Measurements from ENCODE around the gene PPP1R13B. TPM values are rescaled to one million over a fixed set of nuclear protein-coding genes. Genes with fewer than 3 reads are reported as not detected.

The PPP1R13B gene
- total RNA-seq, 1 experiment from 2014 or later: 26.5 TPM

GRCh38 chr14:103894723-103895059, 47.3 kb upstream of the PPP1R13B start:
- no peak overlapping the region for H3K4me2 ChIP-seq
- intact Hi-C loops (cut with micrococcal nuclease; ENCODE audit: unreplicated experiment): no loop called here
- no peaks in the 10 kb centered on the region for H3K79me2 ChIP-seq (ENCODE audit: low read depth)
- H3K9me3 ChIP-seq (ENCODE audit: insufficient read depth, low read depth): no peaks in the 10 kb centered on the region
- POLR2A ChIA-PET (ENCODE audit: unreplicated experiment): no interaction called here
- TF ChIP-seq CTCF (conservative IDR thresholded peaks at IDR 0.05) (no peak), EZH2 (IDR thresholded peaks at IDR 0.05; ENCODE audit: low read depth) (no peak)
- H3K36me3 ChIP-seq (ENCODE audit: low read depth): no peaks in the 10 kb centered on the region
- no peaks in the 10 kb centered on the region for H3K27me3 ChIP-seq (ENCODE audit: insufficient read depth, low read depth)
- no peak overlapping the region for H3K4me3 ChIP-seq
- no TSS peak for BruUV-seq (replicated peaks)
- no peaks in the 10 kb centered on the region for H3K9me2 ChIP-seq (ENCODE audit: insufficient read depth)
- no peak overlapping the region for H3K27ac ChIP-seq
- CTCF ChIA-PET: no interaction called here
- no peak overlapping the region for H2AFZ ChIP-seq
- no peak for DNase-seq
- peaks cover 12% of the 10 kb centered on the region for H3K4me1 ChIP-seq (replicated peaks; ENCODE audit: insufficient read depth)
- no peaks in the 10 kb centered on the region for H4K20me1 ChIP-seq (ENCODE audit: insufficient read depth)
- no peaks in the 10 kb centered on the region for H3F3A ChIP-seq (ENCODE audit: insufficient read depth, low read depth)

DNA sequence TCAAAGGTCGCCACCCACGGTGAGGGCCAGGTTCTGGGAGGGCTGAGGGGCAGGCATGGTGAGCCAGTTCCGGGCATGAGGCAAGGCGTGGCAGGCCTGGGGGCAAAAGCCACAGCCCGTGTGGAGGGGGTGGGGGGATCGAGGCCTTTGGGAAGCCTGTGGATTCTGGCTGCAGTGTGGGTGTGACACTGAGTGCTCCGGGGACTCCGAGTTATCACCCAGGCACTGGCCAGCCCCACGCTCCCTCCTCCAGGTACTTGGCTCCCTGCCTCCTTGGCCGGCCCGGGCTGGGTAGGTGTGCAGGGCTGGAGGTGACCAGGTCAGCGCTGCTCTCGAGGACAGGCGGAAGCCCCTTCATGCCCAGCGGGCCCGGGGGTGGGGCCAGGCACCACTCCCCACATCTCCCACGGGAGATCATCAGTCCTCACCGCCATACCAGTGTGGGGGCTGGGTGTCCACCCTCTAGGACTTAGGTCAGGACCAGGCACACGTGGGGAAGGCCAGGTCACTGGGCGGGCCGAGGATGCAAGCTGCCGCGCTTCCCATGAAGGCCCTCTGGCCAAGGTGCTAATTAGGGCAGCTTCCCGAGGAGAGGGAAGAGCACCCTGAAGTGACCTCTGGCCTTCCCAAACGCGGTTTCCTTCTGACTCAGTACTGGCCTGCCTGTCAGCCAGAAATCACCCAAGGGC, 46.8 kb upstream of the PPP1R13B start:
- TF ChIP-seq EZH2 (IDR thresholded peaks at IDR 0.05; ENCODE audit: low read depth): no peak
- TF ChIP-seq CTCF (conservative IDR thresholded peaks at IDR 0.05): no peak
- Histone ChIP-seq H3K27ac (no peak overlapping the region), H3K4me2 (no peak overlapping the region), H4K20me1 (ENCODE audit: insufficient read depth) (no peaks in the 10 kb centered on the region), H3K27me3 (ENCODE audit: insufficient read depth, low read depth) (no peaks in the 10 kb centered on the region), H3K4me3 (no peak overlapping the region), H3K4me1 (replicated peaks; ENCODE audit: insufficient read depth) (peaks cover 12% of the 10 kb centered on the region), H2AFZ (no peak overlapping the region), H3K9me3 (ENCODE audit: insufficient read depth, low read depth) (no peaks in the 10 kb centered on the region), H3K36me3 (ENCODE audit: low read depth) (no peaks in the 10 kb centered on the region), H3K79me2 (ENCODE audit: low read depth) (no peaks in the 10 kb centered on the region), H3K9me2 (ENCODE audit: insufficient read depth) (no peaks in the 10 kb centered on the region), H3F3A (ENCODE audit: insufficient read depth, low read depth) (no peaks in the 10 kb centered on the region; the same call in 1 of the 2 replicates)
- intact Hi-C loops (cut with micrococcal nuclease; ENCODE audit: unreplicated experiment): no loop called here
- DNase-seq: no peak
- POLR2A ChIA-PET (ENCODE audit: unreplicated experiment): no interaction called here
- CTCF ChIA-PET: no interaction called here
- no TSS peak for BruUV-seq (replicated peaks)

- intact Hi-C loops (cut with micrococcal nuclease; ENCODE audit: unreplicated experiment): no loop called here
- POLR2A ChIA-PET (ENCODE audit: unreplicated experiment): no interaction called here
- Histone ChIP-seq H3K9me3 (ENCODE audit: insufficient read depth, low read depth) (no peaks in the 10 kb centered on the region), H2AFZ (no peak overlapping the region), H3K36me3 (ENCODE audit: low read depth) (no peaks in the 10 kb centered on the region), H3K4me3 (no peak overlapping the region), H3K4me2 (no peak overlapping the region), H3K27ac (no peak overlapping the region), H3K27me3 (ENCODE audit: insufficient read depth, low read depth) (no peaks in the 10 kb centered on the region), H3K9me2 (ENCODE audit: insufficient read depth) (no peaks in the 10 kb centered on the region), H4K20me1 (ENCODE audit: insufficient read depth) (no peaks in the 10 kb centered on the region; the same call in 1 of the 2 replicates), H3K4me1 (replicated peaks; ENCODE audit: insufficient read depth) (peaks cover 24% of the 10 kb centered on the region), H3F3A (ENCODE audit: insufficient read depth, low read depth) (peaks cover 15% of the 10 kb centered on the region; the same call in 1 of the 2 replicates), H3K79me2 (ENCODE audit: low read depth) (no peaks in the 10 kb centered on the region)
- BruUV-seq (replicated peaks): no TSS peak
- CTCF ChIA-PET: no interaction called here
- TF ChIP-seq CTCF (conservative IDR thresholded peaks at IDR 0.05) (no peak), EZH2 (IDR thresholded peaks at IDR 0.05; ENCODE audit: low read depth) (no peak)
- DNase-seq: no peak
Measured at GRCh38 chr14:103892247-103892646, 44.9 kb upstream of the PPP1R13B start.

All from PC-9 (cell line).